Cardiac muscle cell (in vitro differentiated cells and primary cell): Measurements from ENCODE around the gene KIFC3. TPM values are rescaled to one million over a fixed set of nuclear protein-coding genes. Genes with fewer than 3 reads are reported as not detected.
"Not testable (repeated sequence)": the region's sequence is repeated elsewhere in the genome, so short reads cannot be mapped to it uniquely, and the experiment has no call there.

Experiments
- DNase-seq, 2 donors: peaks; one replicate each; pipeline versions ENCODE4 v3.0.0 to v3.0.0-alpha.2; 2010 to 2017; ENCODE audit warnings: low read depth in 1 of 2, low spot score in 1 of 2
- H3K27ac ChIP-seq: fragments of 200-600 bp; sonication (generic); 2 replicates; pipeline ENCODE4 v1.5.1; 2016
- H3K27me3 ChIP-seq: fragments of 200-600 bp; sonication (generic); 2 replicates; pipeline ENCODE4 v1.6.0; 2016; ENCODE audit warnings: control low read depth
- H3K36me3 ChIP-seq: fragments of 200-600 bp; sonication (generic); 2 replicates; pipeline ENCODE4 v1.5.1; 2016; ENCODE audit warnings: control low read depth
- H3K4me1 ChIP-seq: fragments of 200-600 bp; sonication (generic); 2 replicates; pipeline ENCODE4 v1.8.1; 2017; ENCODE audit warnings: low read depth, mild to moderate bottlenecking, mixed run types
- H3K4me3 ChIP-seq: fragments of 200-600 bp; sonication (generic); 2 replicates; pipeline ENCODE4 v1.5.1; 2016; ENCODE audit warnings: mild to moderate bottlenecking
- H3K9me3 ChIP-seq: fragments of 200-600 bp; sonication (generic); 2 replicates; pipeline ENCODE4 v1.5.1; 2017; ENCODE audit warnings: low read depth, mild to moderate bottlenecking, control low read depth
- CTCF ChIP-seq: IDR thresholded peaks from 2 replicates; pipeline ENCODE4 v1.5.1; 2012; ENCODE audit warnings: low read depth, mild to moderate bottlenecking, low read length
- polyA plus RNA-seq: library from polyadenylated mRNA; unstranded; fragments of >200 nt; fragmentation: Nextera tagmentation; extraction: Ambion mirVana; gene quantifications from 2 replicates; pipeline ENCODE4 v1.2.1, GENCODE V29; 2016
- total RNA-seq: library from RNA; depleted of rRNA; stranded (reverse); fragments of >200 nt; gene quantifications from 2 replicates; pipeline ENCODE4 v1.2.3, GENCODE V29; 2016

Gene KIFC3
- total and polyA plus RNA-seq, 2 experiments from 2014 or later, result 24.8 to 50.1 TPM

- H3K27ac ChIP-seq, result no peak overlapping the region
- H3K36me3 ChIP-seq, result no peaks in the 10 kb centered on the region
- no peaks in the 10 kb centered on the region for H3K4me1 ChIP-seq
- TF ChIP-seq CTCF, result no peak
- DNase-seq, result no peak
- no peak overlapping the region for H3K4me3 ChIP-seq
- H3K27me3 ChIP-seq, result no peaks in the 10 kb centered on the region
- H3K9me3 ChIP-seq, result no peaks in the 10 kb centered on the region
Measured at GRCh38 chr16:57785924-57786323, 16.4 kb downstream of the KIFC3 start.

- Histone ChIP-seq H3K4me1 (no peaks in the 10 kb centered on the region), H3K4me3 (no peak overlapping the region), H3K27me3 (no peaks in the 10 kb centered on the region), H3K27ac (no peak overlapping the region), H3K36me3 (no peaks in the 10 kb centered on the region), H3K9me3 (no peaks in the 10 kb centered on the region)
- DNase-seq, result no peak
- no peak for TF ChIP-seq CTCF
Measured at GRCh38 chr16:57785385-57785784, 16.9 kb downstream of the KIFC3 start.

- Histone ChIP-seq H3K4me1 (no peaks in the 10 kb centered on the region), H3K4me3 (no peak overlapping the region), H3K9me3 (no peaks in the 10 kb centered on the region), H3K27ac (no peak overlapping the region), H3K36me3 (no peaks in the 10 kb centered on the region), H3K27me3 (no peaks in the 10 kb centered on the region)
- no peak for TF ChIP-seq CTCF
- DNase-seq, result no peak
Measured at GRCh38 chr16:57784334-57784733, 18.0 kb downstream of the KIFC3 start.

- no peak for DNase-seq
- no peak overlapping the region for H3K4me3 ChIP-seq
- H3K36me3 ChIP-seq, result no peaks in the 10 kb centered on the region
- TF ChIP-seq CTCF, result no peak
- H3K9me3 ChIP-seq, result no peaks in the 10 kb centered on the region
- no peaks in the 10 kb centered on the region for H3K27me3 ChIP-seq
- H3K27ac ChIP-seq, result no peak overlapping the region
- no peaks in the 10 kb centered on the region for H3K4me1 ChIP-seq
Measured at GRCh38 chr16:57783883-57784282, 18.4 kb downstream of the KIFC3 start.

- Histone ChIP-seq H3K36me3 (no peaks in the 10 kb centered on the region), H3K27me3 (no peaks in the 10 kb centered on the region), H3K4me3 (no peak overlapping the region), H3K4me1 (no peaks in the 10 kb centered on the region), H3K27ac (no peak overlapping the region), H3K9me3 (no peaks in the 10 kb centered on the region)
- no peak for TF ChIP-seq CTCF
- DNase-seq, result no peak
Measured at GRCh38 chr16:57783116-57783515, 19.2 kb downstream of the KIFC3 start.

GRCh38 chr16:57782607-57783055 lies 19.7 kb downstream of the KIFC3 start:
- DNase-seq, H3K4me3 ChIP-seq, H3K4me1 ChIP-seq, H3K36me3 ChIP-seq, H3K27ac ChIP-seq, H3K27me3 ChIP-seq, H3K9me3 ChIP-seq: not testable (repeated sequence)
